ENCODE data around the gene CUL2. TPM values are rescaled to one million over a fixed set of nuclear protein-coding genes. Genes with fewer than 3 reads are reported as not detected.

Gene CUL2
- total and polyA plus RNA-seq, 2 donors (not counting 1 experiment from before 2014, with no cell fraction given), result 7.3 to 36.9 TPM

GRCh38 chr10:35043796-35044344, 46.3 kb downstream of the CUL2 start:
- Histone ChIP-seq H2AFZ (ENCODE audit: insufficient read depth, low read depth, low read length, poor library complexity, severe bottlenecking) (no peak overlapping the region), H3K4me1 (ENCODE audit: control insufficient read depth in 2 of 2, insufficient read depth in 2 of 2, low read length in 2 of 2) (peaks cover 0 to 3% of the 10 kb centered on the region in 2 donors), H3K4me3 (ENCODE audit: control extremely low read depth in 1 of 5, extremely low read depth in 1 of 5, insufficient read depth in 1 of 5, low read depth in 2 of 5, low read length in 4 of 5) (no peak overlapping the region), H3K9ac (ENCODE audit: low read length) (no peak overlapping the region), H3K27ac (ENCODE audit: low read length in 2 of 2) (no peak overlapping the region), H4K20me1 (ENCODE audit: control insufficient read depth, insufficient read depth, low read length, poor library complexity, severe bottlenecking) (no peaks in the 10 kb centered on the region), H3K9me3 (ENCODE audit: control extremely low read depth in 1 of 3, control insufficient read depth in 2 of 3, insufficient read depth in 1 of 3, low read length in 2 of 3) (no peaks in the 10 kb centered on the region), H3K4me2 (replicated peaks; ENCODE audit: low read depth, low read length, poor library complexity, severe bottlenecking) (no peak overlapping the region), H3K36me3 (replicated peaks in 1 of 2; ENCODE audit: control extremely low read depth in 1 of 2, control insufficient read depth in 1 of 2, extremely low read depth in 1 of 2, insufficient read depth in 2 of 2, low read length in 1 of 2) (peaks cover 2 to 66% of the 10 kb centered on the region in 2 experiments), H3K79me2 (ENCODE audit: control insufficient read depth, insufficient read depth, low read length) (no peaks in the 10 kb centered on the region), H3K27me3 (replicated peaks in 1 of 4; ENCODE audit: control extremely low read depth in 1 of 4, control insufficient read depth in 3 of 4, insufficient read depth in 4 of 4, low read length in 3 of 4) (no peaks in the 10 kb centered on the region)
- Mint-ChIP-seq H3K4me1 (peaks cover 10% of the 10 kb centered on the region), H3K27ac (no peak overlapping the region), H3K27me3 (no peaks in the 10 kb centered on the region), H3K4me3 (no peak overlapping the region), H3K9me3 (ENCODE audit: insufficient read depth) (no peaks in the 10 kb centered on the region)
- no peak for ATAC-seq (ENCODE audit: low read depth)
- ChIA-PET POLR2A (no interaction called here), CTCF (no interaction called here)
- no peak for DNase-seq
- WGBS (ENCODE audit: insufficient coverage), result no CpG with 5 or more reads among the region's 4 CpGs
- intact Hi-C loops (cut with micrococcal nuclease), result no loop called here
- TF ChIP-seq EZH2 (IDR thresholded peaks at IDR 0.05; ENCODE audit: borderline replicate concordance, insufficient read depth, low read depth, low read length, poor library complexity, severe bottlenecking), result no peak
- TF ChIP-seq CTCF (IDR thresholded peaks at IDR 0.05), result no peak

- no peaks in the 10 kb centered on the region for H3K27me3 Mint-ChIP-seq
- no peak for DNase-seq
- Histone ChIP-seq H3K27ac (ENCODE audit: low read length in 2 of 2) (no peak overlapping the region), H3K9ac (ENCODE audit: low read length) (no peak overlapping the region), H2AFZ (ENCODE audit: insufficient read depth, low read depth, low read length, poor library complexity, severe bottlenecking) (no peak overlapping the region), H3K4me3 (ENCODE audit: control extremely low read depth in 1 of 5, extremely low read depth in 1 of 5, insufficient read depth in 1 of 5, low read depth in 2 of 5, low read length in 4 of 5) (no peak overlapping the region), H3K27me3 (replicated peaks in 1 of 4; ENCODE audit: control extremely low read depth in 1 of 4, control insufficient read depth in 3 of 4, insufficient read depth in 4 of 4, low read length in 3 of 4) (no peaks in the 10 kb centered on the region), H3K79me2 (ENCODE audit: control insufficient read depth, insufficient read depth, low read length) (no peaks in the 10 kb centered on the region), H3K36me3 (replicated peaks in 1 of 2; ENCODE audit: control extremely low read depth in 1 of 2, control insufficient read depth in 1 of 2, extremely low read depth in 1 of 2, insufficient read depth in 2 of 2, low read length in 1 of 2) (peaks cover 2 to 60% of the 10 kb centered on the region in 2 experiments), H4K20me1 (ENCODE audit: control insufficient read depth, insufficient read depth, low read length, poor library complexity, severe bottlenecking) (no peaks in the 10 kb centered on the region), H3K4me1 (ENCODE audit: control insufficient read depth in 2 of 2, insufficient read depth in 2 of 2, low read length in 2 of 2) (no peaks in the 10 kb centered on the region), H3K4me2 (replicated peaks; ENCODE audit: low read depth, low read length, poor library complexity, severe bottlenecking) (no peak overlapping the region), H3K9me3 (ENCODE audit: control extremely low read depth in 1 of 3, control insufficient read depth in 2 of 3, insufficient read depth in 1 of 3, low read length in 2 of 3) (no peaks in the 10 kb centered on the region)
- 95% methylated on average over 2 of the region's 3 CpGs for WGBS (ENCODE audit: insufficient coverage)
- H3K4me1 Mint-ChIP-seq, result peaks cover 1% of the 10 kb centered on the region
- TF ChIP-seq EZH2 (IDR thresholded peaks at IDR 0.05; ENCODE audit: borderline replicate concordance, insufficient read depth, low read depth, low read length, poor library complexity, severe bottlenecking), result no peak
- intact Hi-C loops (cut with micrococcal nuclease), result no loop called here
- CTCF ChIA-PET, result interaction anchor here (0.6 kb wide), 1 partner anchor 198 kb away, joined by 3 read pairs; no protein-coding TSS in a partner anchor
- H3K4me3 Mint-ChIP-seq, result no peak overlapping the region
- no peaks in the 10 kb centered on the region for H3K9me3 Mint-ChIP-seq (ENCODE audit: insufficient read depth)
- no peak overlapping the region for H3K27ac Mint-ChIP-seq
- POLR2A ChIA-PET, result no interaction called here
- no peak for ATAC-seq (ENCODE audit: low read depth)
These were observed 47.4 kb downstream of the CUL2 start for GRCh38 chr10:35042783-35043182.

Data from B cell (primary cell).